ENCODE data around the gene LBHD1. TPM values are rescaled to one million over a fixed set of nuclear protein-coding genes. Genes with fewer than 3 reads are reported as not detected.

LBHD1 gene
- polyA plus RNA-seq, 1 experiment = 3.2 TPM

- Histone ChIP-seq H3K27ac (ENCODE audit: low read depth, low read length) (peak within 1 kb of the TSS; percentile 94), H3K9me3 (ENCODE audit: control insufficient read depth, insufficient read depth, low read length) (peaks cover 6% of the 10 kb centered on the region; the same call in 1 of the 2 replicates), H3K27me3 (ENCODE audit: control insufficient read depth, insufficient read depth, low read length) (no peaks in the 10 kb centered on the region), H3K4me3 (ENCODE audit: low read depth, low read length) (peak within 1 kb of the TSS; percentile 93)
- ChIA-PET POLR2A (interaction anchor here (0.6 to 2.0 kb wide), 13 partner anchors 16 to 228 kb away, joined by 3 to 33 read pairs (median 4); partner anchors contain the start of genes B3GAT3, C11orf98, CSKMT and EEF1G), CTCF (interaction anchor here (0.7 to 1.6 kb wide), 3 partner anchors 19 to 252 kb away, joined by 3 to 9 read pairs (median 3); partner anchors contain the start of genes C11orf98 and CSKMT)
- peak; percentile 93 for DNase-seq (ENCODE audit: low read depth, low spot score)
- no peak for TF ChIP-seq CTCF (IDR thresholded peaks at IDR 0.05; ENCODE audit: low read depth, low read length)
These were observed 25.9 kb downstream of the LBHD1 start, which contains the start of gene GANAB for GRCh38 chr11:62645946-62646824. Gene GANAB, minus strand, starts transcription at chr11:62646613. Its CDS starts 14 bp downstream, at chr11:62646599.

- H3K4me3 ChIP-seq (ENCODE audit: low read depth, low read length) = peak overlapping the region; percentile 93
- H3K27ac ChIP-seq (ENCODE audit: low read depth, low read length) = peak overlapping the region; percentile 94
- H3K27me3 ChIP-seq (ENCODE audit: control insufficient read depth, insufficient read depth, low read length) = no peaks in the 10 kb centered on the region
- DNase-seq (ENCODE audit: low read depth, low spot score) = no peak
- ChIA-PET POLR2A (interaction anchor here (0.8 to 2.0 kb wide), 6 partner anchors 19 to 72 kb away, joined by 3 to 33 read pairs (median 5); partner anchors contain the start of genes B3GAT3, C11orf98, CSKMT and EEF1G), CTCF (interaction anchor here (0.9 kb wide), 1 partner anchor 251 kb away, joined by 3 read pairs; no protein-coding TSS in a partner anchor)
- TF ChIP-seq CTCF (IDR thresholded peaks at IDR 0.05; ENCODE audit: low read depth, low read length) = no peak
- H3K9me3 ChIP-seq (ENCODE audit: control insufficient read depth, insufficient read depth, low read length) = peaks cover 6% of the 10 kb centered on the region; the same call in 1 of the 2 replicates
These were observed 26.5 kb downstream of the LBHD1 start for GRCh38 chr11:62645671-62645945.

- Histone ChIP-seq H3K4me3 (ENCODE audit: low read depth, low read length) (no peak overlapping the region), H3K27ac (ENCODE audit: low read depth, low read length) (no peak overlapping the region), H3K9me3 (ENCODE audit: control insufficient read depth, insufficient read depth, low read length) (peaks cover 6% of the 10 kb centered on the region; the same call in 1 of the 2 replicates), H3K27me3 (ENCODE audit: control insufficient read depth, insufficient read depth, low read length) (no peaks in the 10 kb centered on the region)
- POLR2A ChIA-PET = interaction anchor here (0.7 to 0.8 kb wide), 2 partner anchors 9 to 21 kb away, joined by 3 to 5 read pairs; partner anchors contain the start of genes C11orf98, CSKMT and INTS5
- CTCF ChIA-PET = no interaction called here
- TF ChIP-seq CTCF (IDR thresholded peaks at IDR 0.05; ENCODE audit: low read depth, low read length) = no peak
- DNase-seq (ENCODE audit: low read depth, low spot score) = no peak
These were observed 27.8 kb downstream of the LBHD1 start for GRCh38 chr11:62644220-62644619.

GRCh38 chr11:62632492-62632891 lies 39.6 kb downstream of the LBHD1 start:
- Histone ChIP-seq H3K4me3 (ENCODE audit: low read depth, low read length) (no peak overlapping the region), H3K9me3 (ENCODE audit: control insufficient read depth, insufficient read depth, low read length) (no peaks in the 10 kb centered on the region), H3K27me3 (ENCODE audit: control insufficient read depth, insufficient read depth, low read length) (no peaks in the 10 kb centered on the region), H3K27ac (ENCODE audit: low read depth, low read length) (no peak overlapping the region)
- POLR2A ChIA-PET = interaction anchor here (1.3 kb wide), 1 partner anchor 33 kb away, joined by 4 read pairs; the partner anchor contains the start of genes C11orf98 and CSKMT
- CTCF ChIA-PET = no interaction called here
- DNase-seq (ENCODE audit: low read depth, low spot score) = no peak
- TF ChIP-seq CTCF (IDR thresholded peaks at IDR 0.05; ENCODE audit: low read depth, low read length) = no peak

GRCh38 chr11:62627713-62628112 lies 44.4 kb downstream of the LBHD1 start:
- no peak for DNase-seq (ENCODE audit: low read depth, low spot score)
- CTCF ChIA-PET = no interaction called here
- TF ChIP-seq CTCF (IDR thresholded peaks at IDR 0.05; ENCODE audit: low read depth, low read length) = no peak
- Histone ChIP-seq H3K27me3 (ENCODE audit: control insufficient read depth, insufficient read depth, low read length) (no peaks in the 10 kb centered on the region), H3K9me3 (ENCODE audit: control insufficient read depth, insufficient read depth, low read length) (no peaks in the 10 kb centered on the region), H3K4me3 (ENCODE audit: low read depth, low read length) (no peak overlapping the region), H3K27ac (ENCODE audit: low read depth, low read length) (no peak overlapping the region)
- POLR2A ChIA-PET = no interaction called here
